Liver (tissue), 9 donors: ENCODE results near the gene YPEL3. TPM values are rescaled to one million over a fixed set of nuclear protein-coding genes. Genes with fewer than 3 reads are reported as not detected.
"Not testable (repeated sequence)": the region's sequence is repeated elsewhere in the genome, so short reads cannot be mapped to it uniquely, and the experiment has no call there.

Experiments
- DNase-seq: peaks from one replicate; pipeline ENCODE4 v3.0.0-alpha.2; 2017; ENCODE audit warnings: low spot score
- H3K27ac ChIP-seq, 2 donors: one replicate each; pipeline ENCODE4 v1.7.0; 2013; ENCODE audit warnings: inconsistent platforms in 2 of 2, low read length in 2 of 2, control low read depth in 1 of 2, low read depth in 1 of 2, mild to moderate bottlenecking in 1 of 2
- H3K27me3 ChIP-seq, 4 donors: one replicate each; pipeline versions ENCODE4 v1.6.1 to v1.7.0; 2013; ENCODE audit warnings: low read length in 3 of 4, inconsistent platforms in 1 of 4, mild to moderate bottlenecking in 1 of 4, moderate library complexity in 1 of 4; ENCODE audit not compliant: control insufficient read depth in 4 of 4, insufficient read depth in 4 of 4
- H3K36me3 ChIP-seq, 4 donors: one replicate each; pipeline versions ENCODE4 v1.6.1 to v1.7.0; 2013; ENCODE audit warnings: low read length in 3 of 4, mild to moderate bottlenecking in 3 of 4, low read depth in 1 of 4, moderate library complexity in 1 of 4; ENCODE audit not compliant: control insufficient read depth in 4 of 4, insufficient read depth in 3 of 4
- H3K4me1 ChIP-seq, 4 donors: one replicate each; pipeline versions ENCODE4 v1.6.1 to v1.7.0; 2013; ENCODE audit warnings: low read length in 3 of 4, mild to moderate bottlenecking in 3 of 4, moderate library complexity in 1 of 4; ENCODE audit not compliant: control insufficient read depth in 4 of 4, insufficient read depth in 4 of 4
- H3K4me3 ChIP-seq, 3 donors: one replicate each; pipeline versions ENCODE4 v1.6.1 to v1.7.0; 2013; ENCODE audit warnings: low read length in 3 of 3, control low read depth in 1 of 3, low read depth in 1 of 3, mild to moderate bottlenecking in 1 of 3
- H3K9ac ChIP-seq, 2 donors: one replicate each; pipeline ENCODE4 v1.7.0; 2013; ENCODE audit warnings: low read length in 2 of 2, mild to moderate bottlenecking in 2 of 2, moderate library complexity in 2 of 2, control low read depth in 1 of 2, low read depth in 1 of 2
- H3K9me3 ChIP-seq, 4 donors: one replicate each; pipeline versions ENCODE4 v1.6.1 to v1.7.0; 2013; ENCODE audit warnings: low read length in 3 of 4; ENCODE audit not compliant: control insufficient read depth in 4 of 4
- EGR1 ChIP-seq, 2 donors: IDR thresholded peaks; 2 replicates each; pipeline ENCODE4 v1.6.1; 2016 to 2018; ENCODE audit warnings: antibody characterized with exemption in 2 of 2, low read depth in 2 of 2
- FOXA1 ChIP-seq: IDR thresholded peaks from 2 replicates; pipeline ENCODE4 v1.6.1; 2016; ENCODE audit warnings: antibody characterized with exemption
- FOXA2 ChIP-seq: IDR thresholded peaks from 2 replicates; pipeline ENCODE4 v1.6.1; 2016; ENCODE audit warnings: antibody characterized with exemption
- GABPA ChIP-seq, 2 donors: IDR thresholded peaks in 1 of 2; conservative IDR thresholded peaks in 1 of 2; 2 replicates each; pipeline ENCODE4 v1.6.1; 2016; ENCODE audit warnings: antibody characterized with exemption in 2 of 2, mild to moderate bottlenecking in 1 of 2, moderate library complexity in 1 of 2
- HNF4A ChIP-seq, 2 donors: conservative IDR thresholded peaks; 2 replicates each; pipeline ENCODE4 v1.6.1; 2016; ENCODE audit warnings: antibody characterized with exemption in 2 of 2, mild to moderate bottlenecking in 2 of 2
- HNF4G ChIP-seq: IDR thresholded peaks from 2 replicates; pipeline ENCODE4 v1.6.1; 2016; ENCODE audit warnings: antibody characterized with exemption
- JUND ChIP-seq, 2 donors: IDR thresholded peaks; 2 replicates each; pipeline ENCODE4 v1.6.1; 2016; ENCODE audit warnings: antibody characterized with exemption in 2 of 2
- NR2F2 ChIP-seq: IDR thresholded peaks from 2 replicates; pipeline ENCODE4 v1.6.1; 2016; ENCODE audit warnings: antibody characterized with exemption
- RAD21 ChIP-seq, 2 donors: IDR thresholded peaks; 2 replicates each; pipeline ENCODE4 v1.6.1; 2016; ENCODE audit warnings: antibody characterized with exemption in 2 of 2, mild to moderate bottlenecking in 2 of 2
- RXRA ChIP-seq, 2 donors: IDR thresholded peaks; 2 replicates each; pipeline ENCODE4 v1.6.1; 2017 to 2018; ENCODE audit warnings: antibody characterized with exemption in 2 of 2, mild to moderate bottlenecking in 1 of 2
- SP1 ChIP-seq: IDR thresholded peaks from 2 replicates; pipeline ENCODE4 v1.6.1; 2018; ENCODE audit warnings: antibody characterized with exemption, mild to moderate bottlenecking
- TAF1 ChIP-seq: conservative IDR thresholded peaks from 2 replicates; pipeline ENCODE4 v1.6.1; 2016; ENCODE audit warnings: antibody characterized with exemption, mild to moderate bottlenecking
- YY1 ChIP-seq: IDR thresholded peaks from 2 replicates; pipeline ENCODE4 v1.6.1; 2016; ENCODE audit warnings: antibody characterized with exemption, mild to moderate bottlenecking
- WGBS: extraction: QIAGEN DNeasy Blood & Tissue Kit; methylation state at CpG from one replicate; pipeline ENCODE4 v1.1.7; 2013; 5-methylcytosine and 5-hydroxymethylcytosine counted together
- polyA plus RNA-seq, 2 donors: library from polyadenylated mRNA; stranded (reverse) in 1 of 2; unstranded in 1 of 2; fragments of 200-250 nt in 1 of 2; fragments of >200 nt in 1 of 2; fragmentation: Nextera tagmentation in 1 of 2; extraction: Ambion mirVana in 1 of 2; gene quantifications; one replicate each; pipeline versions ENCODE4 v1.2.1 to v1.2.3, GENCODE V29; 2013 to 2015
- total RNA-seq, 2 donors: library from RNA; depleted of rRNA; stranded (reverse); fragments of >200 nt; gene quantifications; one replicate each; pipeline ENCODE4 v1.2.3, GENCODE V29; 2014
- TF ChIP-seq, protein P1 (sequence below): IDR thresholded peaks from 2 replicates; pipeline ENCODE4 v1.6.1; 2016; ENCODE audit warnings: antibody characterized with exemption, mild to moderate bottlenecking
- TF ChIP-seq, protein P2 (sequence below): IDR thresholded peaks from 2 replicates; pipeline ENCODE4 v1.6.1; 2016; ENCODE audit warnings: antibody characterized with exemption
- TF ChIP-seq, protein P3 (sequence below): IDR thresholded peaks from 2 replicates; pipeline ENCODE4 v1.6.1; 2016; ENCODE audit warnings: antibody characterized with exemption
- TF ChIP-seq, protein P4 (sequence below): fragments of 150-350 bp; IDR thresholded peaks from 2 replicates; pipeline ENCODE4 v1.5.1; 2017; ENCODE audit warnings: improper control_type of control experiment, low read depth, low read length; ENCODE audit not compliant: missing input control
- TF ChIP-seq, protein P5 (sequence below): IDR thresholded peaks from 2 replicates; pipeline ENCODE4 v1.6.1; 2016; ENCODE audit warnings: antibody characterized with exemption
- donor health status: healthy.
- donor health status: healthy.
- donor health status: healthy.
- donor health status: healthy.
- donor health status: healthy.

The YPEL3 gene
- total and polyA plus RNA-seq, 4 donors = 10.5 to 42.7 (median 24.5) TPM

DNA sequence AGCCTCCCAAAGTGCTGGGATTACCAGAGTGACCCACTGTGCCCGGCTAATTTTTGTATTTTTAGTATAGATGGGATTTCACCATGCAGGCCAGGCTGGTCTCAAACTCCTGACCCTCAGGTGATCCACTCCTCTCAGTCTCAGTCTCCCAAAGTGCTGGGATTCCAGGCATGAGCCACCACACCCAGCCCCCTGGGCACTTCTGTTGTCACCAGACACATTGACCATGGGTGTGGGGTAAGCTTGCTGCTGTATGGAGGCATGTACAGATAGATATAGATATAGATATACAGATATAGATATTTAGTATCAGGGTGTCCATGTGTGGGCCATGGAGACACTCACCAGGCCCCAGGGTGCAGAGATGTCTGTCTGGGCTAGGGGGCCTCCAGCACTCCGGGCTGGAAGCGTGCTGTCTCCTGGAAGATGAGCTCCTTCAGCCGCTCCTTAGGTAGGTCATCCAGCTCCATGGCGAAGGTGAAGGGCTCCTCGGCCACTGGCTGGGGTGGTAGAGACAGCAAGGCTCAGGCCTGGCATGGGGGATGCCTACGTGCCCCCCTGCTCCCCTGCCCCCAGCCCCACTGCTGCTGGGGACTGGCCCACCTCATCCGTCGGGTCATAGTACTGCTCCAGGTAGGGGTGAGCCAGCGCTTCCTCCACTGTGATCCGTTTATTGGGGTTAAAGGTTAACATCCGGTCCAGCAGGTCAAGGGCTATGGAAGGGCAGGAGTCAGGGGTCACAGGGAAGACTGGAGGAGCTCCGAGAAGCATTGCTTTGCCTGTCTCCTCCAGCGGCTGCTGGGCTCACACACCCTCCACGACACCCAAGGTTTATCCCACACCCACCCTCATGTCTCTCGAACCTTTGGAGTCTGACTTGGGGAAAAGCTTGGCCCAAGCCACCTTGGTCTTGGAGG is 20.5 kb upstream of the YPEL3 start (continued):
- TF ChIP-seq, protein P1, sequence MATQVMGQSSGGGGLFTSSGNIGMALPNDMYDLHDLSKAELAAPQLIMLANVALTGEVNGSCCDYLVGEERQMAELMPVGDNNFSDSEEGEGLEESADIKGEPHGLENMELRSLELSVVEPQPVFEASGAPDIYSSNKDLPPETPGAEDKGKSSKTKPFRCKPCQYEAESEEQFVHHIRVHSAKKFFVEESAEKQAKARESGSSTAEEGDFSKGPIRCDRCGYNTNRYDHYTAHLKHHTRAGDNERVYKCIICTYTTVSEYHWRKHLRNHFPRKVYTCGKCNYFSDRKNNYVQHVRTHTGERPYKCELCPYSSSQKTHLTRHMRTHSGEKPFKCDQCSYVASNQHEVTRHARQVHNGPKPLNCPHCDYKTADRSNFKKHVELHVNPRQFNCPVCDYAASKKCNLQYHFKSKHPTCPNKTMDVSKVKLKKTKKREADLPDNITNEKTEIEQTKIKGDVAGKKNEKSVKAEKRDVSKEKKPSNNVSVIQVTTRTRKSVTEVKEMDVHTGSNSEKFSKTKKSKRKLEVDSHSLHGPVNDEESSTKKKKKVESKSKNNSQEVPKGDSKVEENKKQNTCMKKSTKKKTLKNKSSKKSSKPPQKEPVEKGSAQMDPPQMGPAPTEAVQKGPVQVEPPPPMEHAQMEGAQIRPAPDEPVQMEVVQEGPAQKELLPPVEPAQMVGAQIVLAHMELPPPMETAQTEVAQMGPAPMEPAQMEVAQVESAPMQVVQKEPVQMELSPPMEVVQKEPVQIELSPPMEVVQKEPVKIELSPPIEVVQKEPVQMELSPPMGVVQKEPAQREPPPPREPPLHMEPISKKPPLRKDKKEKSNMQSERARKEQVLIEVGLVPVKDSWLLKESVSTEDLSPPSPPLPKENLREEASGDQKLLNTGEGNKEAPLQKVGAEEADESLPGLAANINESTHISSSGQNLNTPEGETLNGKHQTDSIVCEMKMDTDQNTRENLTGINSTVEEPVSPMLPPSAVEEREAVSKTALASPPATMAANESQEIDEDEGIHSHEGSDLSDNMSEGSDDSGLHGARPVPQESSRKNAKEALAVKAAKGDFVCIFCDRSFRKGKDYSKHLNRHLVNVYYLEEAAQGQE = no peak
- TF ChIP-seq RXRA (IDR thresholded peaks at IDR 0.05) (no peak), HNF4A (conservative IDR thresholded peaks at IDR 0.05) (no peak)

DNA sequence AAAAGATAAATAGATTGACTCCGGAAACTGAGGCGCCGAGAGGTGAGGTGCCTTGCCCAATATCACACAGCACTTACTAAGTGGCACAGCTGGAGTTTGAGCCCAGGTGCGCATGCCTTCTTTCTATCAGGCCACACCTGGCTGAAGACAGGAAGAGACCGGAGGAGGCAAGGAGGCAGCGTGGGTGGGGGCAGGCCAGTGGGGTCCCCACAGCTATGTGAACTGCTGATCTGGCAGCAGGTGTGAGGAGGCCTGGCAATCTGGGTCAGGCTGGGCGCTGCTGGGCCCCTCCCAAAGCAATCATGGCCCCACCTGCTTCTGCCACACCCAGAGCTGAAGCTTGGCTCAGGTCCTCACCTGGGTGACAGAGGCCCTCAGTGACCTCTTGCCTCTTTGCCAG is 19.2 kb upstream of the YPEL3 start:
- Histone ChIP-seq H3K9ac (no peak overlapping the region), H3K27me3 (no peaks in the 10 kb centered on the region), H3K4me1 (no peaks in the 10 kb centered on the region), H3K27ac (no peak overlapping the region), H3K4me3 (no peak overlapping the region), H3K9me3 (no peaks in the 10 kb centered on the region), H3K36me3 (peaks cover 4 to 21% (median 6%) of the 10 kb centered on the region in 4 donors)
- no peak for TF ChIP-seq SP1
- TF ChIP-seq HNF4G = no peak
- no peak for TF ChIP-seq GABPA (IDR thresholded peaks at IDR 0.05 in 1 of 2, conservative IDR thresholded peaks at IDR 0.05 in 1 of 2)
- TF ChIP-seq FOXA1 = no peak
- TF ChIP-seq, protein P2, sequence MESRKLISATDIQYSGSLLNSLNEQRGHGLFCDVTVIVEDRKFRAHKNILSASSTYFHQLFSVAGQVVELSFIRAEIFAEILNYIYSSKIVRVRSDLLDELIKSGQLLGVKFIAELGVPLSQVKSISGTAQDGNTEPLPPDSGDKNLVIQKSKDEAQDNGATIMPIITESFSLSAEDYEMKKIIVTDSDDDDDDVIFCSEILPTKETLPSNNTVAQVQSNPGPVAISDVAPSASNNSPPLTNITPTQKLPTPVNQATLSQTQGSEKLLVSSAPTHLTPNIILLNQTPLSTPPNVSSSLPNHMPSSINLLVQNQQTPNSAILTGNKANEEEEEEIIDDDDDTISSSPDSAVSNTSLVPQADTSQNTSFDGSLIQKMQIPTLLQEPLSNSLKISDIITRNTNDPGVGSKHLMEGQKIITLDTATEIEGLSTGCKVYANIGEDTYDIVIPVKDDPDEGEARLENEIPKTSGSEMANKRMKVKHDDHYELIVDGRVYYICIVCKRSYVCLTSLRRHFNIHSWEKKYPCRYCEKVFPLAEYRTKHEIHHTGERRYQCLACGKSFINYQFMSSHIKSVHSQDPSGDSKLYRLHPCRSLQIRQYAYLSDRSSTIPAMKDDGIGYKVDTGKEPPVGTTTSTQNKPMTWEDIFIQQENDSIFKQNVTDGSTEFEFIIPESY = no peak
- TF ChIP-seq YY1 = no peak
- no peak for TF ChIP-seq NR2F2
- TF ChIP-seq, protein P3, sequence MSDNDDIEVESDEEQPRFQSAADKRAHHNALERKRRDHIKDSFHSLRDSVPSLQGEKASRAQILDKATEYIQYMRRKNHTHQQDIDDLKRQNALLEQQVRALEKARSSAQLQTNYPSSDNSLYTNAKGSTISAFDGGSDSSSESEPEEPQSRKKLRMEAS = no peak
- TF ChIP-seq, protein P4, sequence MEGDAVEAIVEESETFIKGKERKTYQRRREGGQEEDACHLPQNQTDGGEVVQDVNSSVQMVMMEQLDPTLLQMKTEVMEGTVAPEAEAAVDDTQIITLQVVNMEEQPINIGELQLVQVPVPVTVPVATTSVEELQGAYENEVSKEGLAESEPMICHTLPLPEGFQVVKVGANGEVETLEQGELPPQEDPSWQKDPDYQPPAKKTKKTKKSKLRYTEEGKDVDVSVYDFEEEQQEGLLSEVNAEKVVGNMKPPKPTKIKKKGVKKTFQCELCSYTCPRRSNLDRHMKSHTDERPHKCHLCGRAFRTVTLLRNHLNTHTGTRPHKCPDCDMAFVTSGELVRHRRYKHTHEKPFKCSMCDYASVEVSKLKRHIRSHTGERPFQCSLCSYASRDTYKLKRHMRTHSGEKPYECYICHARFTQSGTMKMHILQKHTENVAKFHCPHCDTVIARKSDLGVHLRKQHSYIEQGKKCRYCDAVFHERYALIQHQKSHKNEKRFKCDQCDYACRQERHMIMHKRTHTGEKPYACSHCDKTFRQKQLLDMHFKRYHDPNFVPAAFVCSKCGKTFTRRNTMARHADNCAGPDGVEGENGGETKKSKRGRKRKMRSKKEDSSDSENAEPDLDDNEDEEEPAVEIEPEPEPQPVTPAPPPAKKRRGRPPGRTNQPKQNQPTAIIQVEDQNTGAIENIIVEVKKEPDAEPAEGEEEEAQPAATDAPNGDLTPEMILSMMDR = no peak
- no peak for TF ChIP-seq TAF1
- TF ChIP-seq, protein P1 = no peak
- no peak for TF ChIP-seq RAD21 (IDR thresholded peaks at IDR 0.05)
- TF ChIP-seq RXRA (IDR thresholded peaks at IDR 0.05) = no peak
- TF ChIP-seq, protein P5, sequence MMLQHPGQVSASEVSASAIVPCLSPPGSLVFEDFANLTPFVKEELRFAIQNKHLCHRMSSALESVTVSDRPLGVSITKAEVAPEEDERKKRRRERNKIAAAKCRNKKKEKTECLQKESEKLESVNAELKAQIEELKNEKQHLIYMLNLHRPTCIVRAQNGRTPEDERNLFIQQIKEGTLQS = no peak
- TF ChIP-seq HNF4A (conservative IDR thresholded peaks at IDR 0.05) = no peak
- TF ChIP-seq FOXA2 = no peak
- no peak for TF ChIP-seq JUND (IDR thresholded peaks at IDR 0.05)
- no peak for TF ChIP-seq EGR1 (IDR thresholded peaks at IDR 0.05; ENCODE audit: low read depth in 2 of 2)
- 83% methylated on average over 7 of the region's 7 CpGs for WGBS
- no peak for DNase-seq

DNA sequence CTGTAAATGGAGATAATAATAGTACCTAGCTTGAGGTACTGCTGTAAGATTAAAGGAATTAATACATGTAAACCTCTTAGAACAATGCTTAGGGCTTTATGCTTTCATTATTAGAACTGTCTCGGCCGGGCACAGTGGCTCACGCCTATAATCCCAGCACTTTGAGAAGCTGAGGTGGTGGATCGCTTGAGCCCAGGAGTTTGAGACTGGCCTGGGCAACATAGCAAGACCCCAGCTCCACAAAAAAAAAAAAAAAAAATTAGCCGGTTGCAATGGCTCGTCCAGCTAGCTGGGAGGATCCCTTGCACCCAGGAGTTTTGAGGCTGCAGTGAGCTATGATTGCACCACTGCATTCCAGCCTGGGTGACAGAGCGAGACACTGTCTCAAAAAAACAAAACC is 18.8 kb upstream of the YPEL3 start:
- H3K9ac ChIP-seq, H3K4me3 ChIP-seq, DNase-seq, H3K27me3 ChIP-seq, H3K9me3 ChIP-seq, H3K27ac ChIP-seq, H3K4me1 ChIP-seq: not testable (repeated sequence)
- WGBS = 91% methylated on average over 7 of the region's 7 CpGs
- peaks cover 5 to 21% (median 6%) of the 10 kb centered on the region in 4 donors for H3K36me3 ChIP-seq
